HG02884 (cell line): ENCODE data around the gene SMYD2.

Source experiments
- ATAC-seq: cut with Tn5 transposase; IDR thresholded peaks from one replicate; pipeline ENCODE4 v1.9.1; 2021; ENCODE audit warnings: mild to moderate bottlenecking, moderate library complexity; ENCODE audit not compliant: unreplicated experiment

SMYD2 gene

GRCh38 chr1:214354440-214355148 lies 73.6 kb downstream of the SMYD2 start:
- no peak for ATAC-seq

GRCh38 chr1:214360116-214360515 lies 79.2 kb downstream of the SMYD2 start:
- no peak for ATAC-seq

GRCh38 chr1:214360525-214361164 lies 79.7 kb downstream of the SMYD2 start:
- ATAC-seq = no peak

- ATAC-seq = no peak
Measured at GRCh38 chr1:214361636-214362035, 80.7 kb downstream of the SMYD2 start.

DNA sequence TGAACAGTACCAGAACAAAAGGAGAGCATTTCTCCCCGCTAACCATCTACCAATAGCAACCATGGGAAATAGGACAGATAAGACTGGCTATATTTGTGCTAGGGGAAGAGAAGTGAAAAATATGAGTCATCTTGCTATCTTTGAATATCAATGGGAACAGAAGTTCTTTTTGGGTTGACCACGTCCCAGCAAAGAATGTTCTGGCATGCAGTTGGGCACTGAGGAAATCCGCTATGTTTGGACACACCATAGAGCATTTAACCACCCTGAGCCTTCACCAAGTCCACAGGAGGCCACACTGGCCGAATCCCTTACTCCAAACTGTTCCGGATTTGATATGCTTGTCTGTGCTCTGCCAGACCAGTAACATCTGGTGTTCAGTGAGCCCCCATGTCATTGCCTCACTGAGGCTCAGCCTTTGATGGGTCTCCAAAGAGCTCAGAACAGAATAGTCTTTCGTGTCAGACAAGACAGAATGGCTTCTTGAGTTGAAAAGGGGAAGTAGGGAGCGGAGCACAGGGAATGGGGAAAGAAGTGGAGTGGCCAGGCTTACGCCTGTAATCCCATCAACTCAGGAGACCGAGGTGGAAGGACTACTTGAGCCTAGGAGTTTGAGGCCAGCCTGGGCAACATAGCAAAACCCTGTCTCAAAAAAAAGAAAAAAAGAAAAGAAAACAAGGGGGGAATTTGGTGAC lies 81.4 kb downstream of the SMYD2 start:
- no peak for ATAC-seq

DNA sequence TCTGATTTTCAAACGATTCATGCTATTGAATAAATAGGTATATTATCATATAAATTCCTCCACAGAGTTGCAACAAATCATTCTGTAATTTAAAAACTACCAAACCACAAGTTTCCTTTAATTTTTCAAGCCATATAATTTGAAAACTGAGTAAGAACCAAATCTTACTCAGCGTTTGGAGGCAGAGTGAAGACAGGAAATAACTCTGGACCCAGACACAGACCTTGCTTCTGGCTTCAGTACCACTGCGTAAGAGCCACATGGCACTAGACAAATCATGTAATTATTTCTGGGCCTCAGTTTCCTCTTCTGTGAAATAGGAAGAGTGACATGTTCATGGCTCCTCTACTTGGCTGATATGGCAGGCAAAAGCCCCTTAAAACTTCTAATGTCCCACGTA lies 82.4 kb downstream of the SMYD2 start:
- no peak for ATAC-seq

- no peak for ATAC-seq
Measured at GRCh38 chr1:214364386-214364785, 83.4 kb downstream of the SMYD2 start.

DNA sequence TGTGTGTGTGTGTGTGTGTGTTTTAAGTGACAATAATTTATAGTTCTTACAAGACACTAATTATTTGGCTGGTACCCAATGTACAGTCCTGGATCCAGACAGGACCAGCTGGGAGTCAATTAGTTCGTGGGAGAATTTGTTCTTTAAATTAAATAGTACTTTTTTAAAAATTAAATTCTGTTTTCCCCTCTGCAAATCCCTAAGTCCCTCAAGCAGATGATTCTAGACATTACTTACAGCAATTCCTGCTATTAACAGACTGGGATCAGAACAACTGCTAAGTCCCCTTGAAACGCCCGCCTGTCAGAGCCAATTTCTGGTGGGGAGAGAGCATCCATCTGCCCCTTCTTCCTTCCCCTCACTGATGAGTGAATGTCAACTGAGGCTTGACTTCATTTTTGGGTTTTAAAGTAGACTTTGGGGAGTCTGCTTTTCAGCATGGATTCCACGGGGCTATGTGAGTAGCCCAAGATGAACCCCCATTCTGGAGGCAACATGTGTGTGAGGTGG lies 83.9 kb downstream of the SMYD2 start:
- ATAC-seq = no peak

DNA sequence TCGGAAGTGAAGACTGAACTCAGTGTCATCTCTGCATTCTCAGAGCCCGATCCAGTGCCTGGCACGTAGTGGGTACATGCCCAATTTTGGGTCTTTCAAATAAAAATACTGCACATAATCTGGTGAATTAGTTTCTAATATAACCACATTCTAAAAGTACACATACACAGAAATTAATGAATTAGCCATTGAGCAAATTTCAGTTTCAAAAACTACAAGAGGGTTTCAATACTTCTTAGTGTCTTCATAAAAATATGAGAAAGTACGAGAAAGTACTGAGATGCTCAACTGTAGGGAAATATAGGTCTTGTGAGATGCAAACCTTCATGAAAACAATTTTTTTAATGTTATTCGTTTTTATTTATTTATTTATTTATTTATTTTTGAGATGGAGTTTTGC lies 86.9 kb downstream of the SMYD2 start:
- ATAC-seq = no peak

GRCh38 chr1:214369364-214369763 lies 88.4 kb downstream of the SMYD2 start:
- ATAC-seq = no peak

DNA sequence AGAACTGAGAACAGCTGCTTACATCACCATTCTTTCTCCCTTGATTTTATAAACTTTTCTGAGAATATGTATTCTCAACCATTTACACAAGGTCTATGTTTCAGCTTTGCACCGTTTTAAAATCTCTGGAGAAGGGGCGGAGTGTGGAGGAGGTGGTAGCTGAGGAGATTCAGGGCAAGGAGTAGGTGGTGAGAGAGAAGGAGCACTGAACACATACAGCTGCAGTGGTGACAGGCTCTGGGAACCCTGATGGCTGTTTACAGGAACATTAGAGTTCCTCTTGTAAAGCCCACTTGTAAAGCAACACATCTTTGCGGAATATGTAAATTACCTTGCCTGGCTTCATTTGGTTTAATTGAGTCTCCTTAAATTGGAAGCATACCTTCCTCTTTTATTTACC lies 89.7 kb downstream of the SMYD2 start:
- no peak for ATAC-seq

GRCh38 chr1:214372092-214372491 lies 91.1 kb downstream of the SMYD2 start:
- ATAC-seq = no peak

- no peak for ATAC-seq
Measured at GRCh38 chr1:214377485-214377884, 96.5 kb downstream of the SMYD2 start.

- no peak for ATAC-seq
Measured at GRCh38 chr1:214377886-214378285, 96.9 kb downstream of the SMYD2 start.

DNA sequence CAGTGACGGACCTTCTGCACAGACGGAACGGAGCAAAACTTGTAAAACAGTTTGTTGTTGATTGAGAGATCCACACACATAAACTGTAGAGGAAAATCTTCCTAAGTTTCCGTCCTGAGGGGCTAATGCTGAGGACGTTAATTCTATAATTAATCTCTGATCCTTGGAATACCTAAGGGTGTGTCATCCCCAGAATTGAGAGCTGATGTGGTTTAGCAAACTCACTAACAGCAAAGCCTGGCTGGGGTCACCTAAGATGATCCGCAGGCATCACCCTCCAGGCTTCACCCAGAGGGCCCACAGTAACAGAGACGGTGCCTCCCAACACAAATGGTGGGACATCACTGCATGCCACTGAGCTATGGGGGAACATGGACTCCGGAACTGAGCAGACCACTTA lies 97.5 kb downstream of the SMYD2 start:
- ATAC-seq = no peak

GRCh38 chr1:214379236-214379970 lies 98.4 kb downstream of the SMYD2 start:
- no peak for ATAC-seq

DNA sequence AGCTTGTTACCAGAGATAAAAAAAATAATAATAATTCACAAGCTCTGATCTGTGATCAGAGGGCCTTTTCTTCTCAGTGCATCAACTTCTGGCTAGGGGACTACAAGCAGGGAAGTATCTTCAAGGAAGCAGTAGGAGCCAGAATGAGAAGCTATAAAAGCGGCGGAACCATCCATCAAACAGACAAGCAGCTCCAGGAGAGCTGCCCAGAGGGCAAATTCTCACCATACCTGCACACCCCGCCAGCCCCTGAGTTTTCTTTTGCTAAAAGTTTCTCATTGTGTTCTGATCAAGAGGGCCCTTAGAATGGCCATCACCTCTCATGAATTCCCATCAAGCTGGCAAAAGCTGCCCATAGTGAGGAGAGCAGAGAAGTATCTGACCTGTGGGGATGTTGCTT lies 99.4 kb downstream of the SMYD2 start:
- ATAC-seq = no peak

- no peak for ATAC-seq
Measured at GRCh38 chr1:214380986-214381695, 100.2 kb downstream of the SMYD2 start.

DNA sequence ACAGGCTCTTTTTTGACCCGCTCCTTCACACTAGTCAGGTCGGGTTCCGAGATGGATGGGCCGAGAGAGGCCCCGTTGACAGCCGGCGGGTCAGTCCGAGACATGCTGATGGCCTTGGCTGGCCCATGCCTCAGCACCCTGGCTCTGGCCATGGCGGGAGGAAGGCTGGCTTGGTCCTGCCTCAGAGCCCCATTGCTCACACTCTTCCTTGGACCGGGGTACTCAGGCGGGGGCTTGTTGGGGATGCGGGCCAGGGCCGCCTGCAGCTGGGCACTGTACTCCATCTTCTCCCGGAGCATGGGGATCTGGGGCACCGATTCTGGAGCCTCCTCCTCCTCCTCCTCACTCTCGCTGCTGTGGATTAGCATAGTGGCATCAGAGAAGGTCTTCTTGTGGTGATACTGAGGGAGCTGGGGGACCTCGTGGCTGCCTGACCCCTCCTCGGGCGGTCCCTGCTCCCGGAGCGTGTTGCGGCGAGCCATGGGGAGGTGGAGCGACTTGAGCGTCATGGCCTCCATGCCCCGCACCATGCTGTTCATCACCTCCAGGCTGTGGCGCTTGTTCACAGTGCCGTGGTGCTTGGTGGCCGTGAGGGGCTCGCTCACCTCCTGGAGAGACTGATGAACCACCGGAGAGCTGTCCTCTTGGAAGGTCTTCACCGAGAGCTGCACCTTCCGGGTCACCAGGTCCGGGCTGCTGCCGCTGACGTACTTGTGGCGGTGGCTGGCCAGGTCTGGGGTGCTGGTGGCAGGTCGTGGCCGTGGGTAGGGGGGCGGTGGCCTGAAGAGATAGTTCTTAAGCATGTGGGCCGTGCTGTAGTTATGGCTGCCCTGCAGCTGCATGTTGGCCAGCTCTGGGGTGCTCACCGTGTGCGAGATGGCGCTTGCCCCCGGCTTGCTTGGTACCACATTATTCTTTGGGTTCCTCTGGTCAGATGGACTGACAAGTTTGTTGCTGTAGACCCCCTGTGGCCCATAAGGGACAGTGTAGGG lies 102.7 kb downstream of the SMYD2 start:
- ATAC-seq = no peak
